H1 (cell line): Measurements from ENCODE around the gene RALGAPA2. TPM values are rescaled to one million over a fixed set of nuclear protein-coding genes. Genes with fewer than 3 reads are reported as not detected.

Experiments
- CTCF ChIA-PET: fragments of 300-600 bp; sonication (Branson Sonifier 250); formaldehyde crosslinking; loops from one replicate; lab custom pipeline; 2021; ENCODE audit not compliant: partially characterized antibody; lab: Charles Lee
- POLR2A ChIA-PET: fragments of 300-600 bp; sonication (Branson Sonifier 250); formaldehyde crosslinking; loops from one replicate; lab custom pipeline; 2021; ENCODE audit warnings: inconsistent platforms; ENCODE audit not compliant: partially characterized antibody; lab: Charles Lee
- DNase-seq, 2 experiments: peaks; one replicate each; pipeline versions ENCODE4 v3.0.0 to v3.0.0-alpha.2; 2010 to 2022; ENCODE audit warnings: low spot score in 2 of 2, low read depth in 1 of 2, mixed read lengths in 1 of 2
- FAIRE-seq: peaks from 2 replicates; lab custom pipeline; 2011; peaks lifted over from hg19 to GRCh38; lab: Jason Lieb, UNC
- H2AFZ ChIP-seq: 2 replicates; pipeline ENCODE4 v1.8.1; 2012; ENCODE audit warnings: low read length, inconsistent platforms
- H2AK5ac ChIP-seq: 2 replicates; pipeline ENCODE4 v1.6.1; 2013; ENCODE audit warnings: low read depth, low read length
- H2BK120ac ChIP-seq: replicated peaks from 2 replicates; pipeline ENCODE3; 2013; ENCODE audit warnings: low read depth, low read length, inconsistent platforms
- H2BK12ac ChIP-seq: 2 replicates; pipeline ENCODE4 v1.6.1; 2013; ENCODE audit warnings: low read depth, low read length
- H2BK15ac ChIP-seq: 2 replicates; pipeline ENCODE4 v1.6.1; 2013; ENCODE audit warnings: low read length
- H2BK20ac ChIP-seq: 2 replicates; pipeline ENCODE4 v1.6.1; 2013; ENCODE audit warnings: low read length
- H2BK5ac ChIP-seq: 2 replicates; pipeline ENCODE4 v1.6.1; 2013; ENCODE audit warnings: low read depth, low read length
- H3K14ac ChIP-seq: 2 replicates; pipeline ENCODE4 v1.6.1; 2013; ENCODE audit warnings: inconsistent platforms; ENCODE audit not compliant: insufficient read length
- H3K18ac ChIP-seq: 2 replicates; pipeline ENCODE4 v1.6.1; 2013; ENCODE audit warnings: low read length; ENCODE audit errors: extremely low read depth
- H3K23ac ChIP-seq: 2 replicates; pipeline ENCODE4 v1.6.1; 2013; ENCODE audit warnings: inconsistent platforms; ENCODE audit not compliant: insufficient read length
- H3K23me2 ChIP-seq: 2 replicates; pipeline ENCODE4 v1.6.1; 2013; ENCODE audit warnings: low read depth, low read length
- H3K27ac ChIP-seq: 2 replicates; pipeline ENCODE4 v1.6.1; 2011; ENCODE audit warnings: low read depth, low read length, inconsistent platforms
- H3K27me3 ChIP-seq, 4 experiments: replicated peaks in 1 of 4; 1 replicate in 1 of 4; 2 replicates in 3 of 4; pipeline versions ENCODE4 v1.6.1 to v1.8.1; 2011 to 2013; ENCODE audit warnings: low read length in 3 of 4, mild to moderate bottlenecking in 3 of 4, inconsistent platforms in 2 of 4, mixed read lengths in 2 of 4, moderate library complexity in 1 of 4; ENCODE audit not compliant: control insufficient read depth in 3 of 4, insufficient read depth in 3 of 4; ENCODE audit errors: extremely low read depth in 1 of 4
- H3K36me3 ChIP-seq, 4 experiments: 2 replicates each; pipeline versions ENCODE4 v1.6.1 to v1.8.1; 2011 to 2013; ENCODE audit warnings: mild to moderate bottlenecking in 4 of 4, low read length in 3 of 4, moderate library complexity in 2 of 4, control low read depth in 1 of 4, inconsistent platforms in 1 of 4; ENCODE audit not compliant: insufficient read depth in 4 of 4, control insufficient read depth in 2 of 4
- H3K4ac ChIP-seq: replicated peaks from 2 replicates; pipeline ENCODE3; 2013; ENCODE audit warnings: low read length, low read depth, mixed read lengths, inconsistent platforms; ENCODE audit not compliant: insufficient read length
- H3K4me1 ChIP-seq, 4 experiments: replicated peaks in 1 of 4; 1 replicate in 1 of 4; 2 replicates in 3 of 4; pipeline versions ENCODE4 v1.6.1 to v1.8.1; 2011 to 2013; ENCODE audit warnings: low read length in 3 of 4, inconsistent platforms in 2 of 4, mixed read lengths in 1 of 4; ENCODE audit not compliant: insufficient read depth in 4 of 4, control insufficient read depth in 3 of 4
- H3K4me2 ChIP-seq, 2 experiments: 2 replicates each; pipeline versions ENCODE4 v1.6.1 to v1.8.1; 2011 to 2013; ENCODE audit warnings: low read depth in 2 of 2, low read length in 2 of 2, control low read depth in 1 of 2, inconsistent platforms in 1 of 2, mild to moderate bottlenecking in 1 of 2; ENCODE audit not compliant: insufficient read depth in 1 of 2
- H3K4me3 ChIP-seq, 4 experiments: fragments of 200-600, 300-600 bp in 1 of 4; sonication (generic), shearing (Covaris generic), sonication (Bioruptor Twin) in 1 of 4; 2 replicates each; pipeline versions ENCODE4 v1.5.1 to v1.8.1; 2011 to 2016; ENCODE audit warnings: low read length in 4 of 4, low read depth in 3 of 4, control low read depth in 2 of 4, inconsistent platforms in 2 of 4, mild to moderate bottlenecking in 2 of 4, mixed read lengths in 1 of 4, moderate library complexity in 1 of 4; ENCODE audit not compliant: insufficient read depth in 2 of 4; ENCODE audit errors: extremely low read depth in 1 of 4
- H3K56ac ChIP-seq: replicated peaks from 2 replicates; pipeline ENCODE3; 2013; ENCODE audit warnings: low read depth, mild to moderate bottlenecking, mixed read lengths, low read length, inconsistent platforms; ENCODE audit not compliant: insufficient read length
- H3K79me1 ChIP-seq: 2 replicates; pipeline ENCODE4 v1.6.1; 2013; ENCODE audit warnings: low read depth, low read length, control low read depth
- H3K79me2 ChIP-seq, 2 experiments: 2 replicates each; pipeline versions ENCODE4 v1.6.1 to v1.8.1; 2012 to 2013; ENCODE audit warnings: low read length in 2 of 2, mild to moderate bottlenecking in 2 of 2, inconsistent platforms in 1 of 2; ENCODE audit not compliant: insufficient read depth in 2 of 2, control insufficient read depth in 1 of 2
- H3K9ac ChIP-seq, 4 experiments: replicated peaks in 1 of 4; 1 replicate in 1 of 4; 2 replicates in 3 of 4; pipeline versions ENCODE4 v1.6.1 to v1.8.1; 2011 to 2013; ENCODE audit warnings: low read depth in 3 of 4, low read length in 3 of 4, control low read depth in 2 of 4, mild to moderate bottlenecking in 2 of 4, moderate library complexity in 2 of 4, inconsistent platforms in 1 of 4; ENCODE audit errors: extremely low read depth in 1 of 4
- H3K9me3 ChIP-seq, 2 experiments: 2 replicates each; pipeline versions ENCODE4 v1.6.1 to v1.8.1; 2012 to 2013; ENCODE audit warnings: mild to moderate bottlenecking in 2 of 2, moderate library complexity in 2 of 2, control low read depth in 1 of 2, inconsistent platforms in 1 of 2, low read depth in 1 of 2, low read length in 1 of 2, mixed read lengths in 1 of 2; ENCODE audit not compliant: insufficient read depth in 2 of 2
- H4K20me1 ChIP-seq, 2 experiments: replicated peaks in 1 of 2; 2 replicates each; pipeline versions ENCODE3 to v1.8.1; 2011 to 2013; ENCODE audit warnings: inconsistent platforms in 2 of 2, low read length in 2 of 2, mild to moderate bottlenecking in 1 of 2; ENCODE audit not compliant: insufficient read depth in 2 of 2, control insufficient read depth in 1 of 2
- H4K5ac ChIP-seq: 2 replicates; pipeline ENCODE4 v1.6.1; 2013; ENCODE audit warnings: low read length, low read depth, mixed read lengths, inconsistent platforms; ENCODE audit not compliant: insufficient read length
- H4K8ac ChIP-seq: 2 replicates; pipeline ENCODE4 v1.8.0; 2013; ENCODE audit warnings: mild to moderate bottlenecking, moderate library complexity, low read length, inconsistent platforms; ENCODE audit not compliant: insufficient read depth; ENCODE audit errors: extremely low read depth
- H4K91ac ChIP-seq: replicated peaks from 2 replicates; pipeline ENCODE3; 2013; ENCODE audit warnings: low read length, mixed read lengths, inconsistent platforms; ENCODE audit not compliant: insufficient read length
- BRCA1 ChIP-seq: IDR thresholded peaks from 2 replicates; pipeline ENCODE4 v1.6.1; 2012; ENCODE audit warnings: low read depth, low read length, improper control_type of control experiment
- EZH2 ChIP-seq: fragments of 200-600 bp; sonication (generic); IDR thresholded peaks from 2 replicates; pipeline ENCODE4 v1.7.1; 2012; ENCODE audit warnings: low read depth, mild to moderate bottlenecking, moderate library complexity, low read length, inconsistent platforms; ENCODE audit not compliant: severe bottlenecking
- KDM4A ChIP-seq: IDR thresholded peaks from one replicate; pipeline ENCODE4 v1.7.1; 2012; ENCODE audit warnings: low read depth, mild to moderate bottlenecking, moderate library complexity, low read length, inconsistent platforms; ENCODE audit not compliant: severe bottlenecking
- MAFK ChIP-seq: IDR thresholded peaks from 2 replicates; pipeline ENCODE4 v1.6.1; 2012; ENCODE audit warnings: low read depth, mild to moderate bottlenecking, improper control_type of control experiment, low read length
- RAD21 ChIP-seq, 2 experiments: IDR thresholded peaks in 1 of 2; conservative IDR thresholded peaks in 1 of 2; 2 replicates each; pipeline ENCODE4 v1.6.1; 2011; ENCODE audit warnings: low read depth in 2 of 2, low read length in 2 of 2, improper control_type of control experiment in 1 of 2, inconsistent platforms in 1 of 2, mild to moderate bottlenecking in 1 of 2, moderate library complexity in 1 of 2
- RNF2 ChIP-seq: fragments of 200-900, 300-1000 bp; sonication (generic); IDR thresholded peaks from 2 replicates; pipeline ENCODE4 v1.7.1; 2016; ENCODE audit warnings: borderline replicate concordance, low read depth, mild to moderate bottlenecking, antibody characterized with exemption, low read length; ENCODE audit not compliant: poor library complexity, severe bottlenecking; ENCODE audit errors: missing control alignments
- TAF1 ChIP-seq: IDR thresholded peaks from 2 replicates; pipeline ENCODE4 v1.6.1; 2011; ENCODE audit warnings: mild to moderate bottlenecking, low read depth, low read length
- USF2 ChIP-seq: IDR thresholded peaks from 2 replicates; pipeline ENCODE4 v1.6.1; 2011; ENCODE audit warnings: low read length, improper control_type of control experiment
- WGBS, 2 experiments: shearing (Covaris generic) in 1 of 2; methylation state at CpG; one replicate each; pipeline versions ENCODE4 v1.1.6 to v1.1.7; 2013 to 2015; ENCODE audit warnings: low lambda C conversion rate in 2 of 2, mixed read lengths in 2 of 2, inconsistent platforms in 1 of 2, low coverage in 1 of 2, missing lambda C conversion rate in 1 of 2; ENCODE audit not compliant: insufficient replicate concordance in 2 of 2, insufficient coverage in 1 of 2, insufficient read length in 1 of 2; ENCODE audit errors: extremely low coverage in 1 of 2, missing lambda C conversion rate in 1 of 2; 5-methylcytosine and 5-hydroxymethylcytosine counted together
- polyA plus RNA-seq, 7 experiments: library from polyadenylated mRNA; depleted of rRNA in 3 of 7; stranded (reverse) in 5 of 7; unstranded in 2 of 7; fragments of >200 nt in 5 of 7; fragments of 200-250 nt in 2 of 7; gene quantifications; 1 replicate in 5 of 7; 2 replicates in 1 of 7; 4 replicates in 1 of 7; pipeline versions ENCODE4 v1.2.1 to v1.2.3, GENCODE V29; 2011 to 2013; ENCODE audit warnings: missing spikeins in 2 of 7, mixed read lengths in 2 of 7
- total RNA-seq: library from RNA; stranded (reverse); fragmentation: NEBNext Ultra II Directional; extraction: Animal tissue kit (Norgen Biotek cat#: 25700); gene quantifications from 2 replicates; pipeline ENCODE4 v1.2.1, GENCODE V29; 2021

Gene RALGAPA2
- total and polyA plus RNA-seq, 2 of the 8 experiments (the other 6 are each of a cell fraction or from before 2014, with no cell fraction given) = 5.1 to 25.5 TPM

GRCh38 chr20:20368418-20369249, 343.8 kb downstream of the RALGAPA2 start:
- no peak overlapping the region for H3K27ac ChIP-seq
- ChIA-PET POLR2A (interaction anchor here (0.7 to 1.3 kb wide), 5 partner anchors 28 to 121 kb away, joined by 3 to 4 read pairs (median 3); no protein-coding TSS in a partner anchor), CTCF (interaction anchor here (0.9 to 1.9 kb wide), 6 partner anchors 10 to 225 kb away, joined by 3 to 7 read pairs (median 4); no protein-coding TSS in a partner anchor)
- no peak overlapping the region for H2BK120ac ChIP-seq
- H3K9ac ChIP-seq = peak overlapping the region in 1 of 4 experiments; percentile 57; a peak in 2 of 7 replicates
- no peak overlapping the region for H3K14ac ChIP-seq
- DNase-seq (peak in 1 of 2 experiments; percentile 72), FAIRE-seq (no peak)
- H4K5ac ChIP-seq = no peak overlapping the region
- H3K4me3 ChIP-seq = peak overlapping the region; percentile 35 to 69 (median 57)
- peaks cover 16 to 48% (median 18%) of the 10 kb centered on the region in 4 experiments for H3K4me1 ChIP-seq
- peaks cover 0 to 1% of the 10 kb centered on the region in 2 experiments for H4K20me1 ChIP-seq
- H3K4me2 ChIP-seq = peak overlapping the region; percentile 84 to 92
- H3K79me1 ChIP-seq = no peaks in the 10 kb centered on the region
- no peaks in the 10 kb centered on the region for H3K36me3 ChIP-seq
- H3K23ac ChIP-seq = no peak overlapping the region
- no peak overlapping the region for H2BK15ac ChIP-seq
- H2AK5ac ChIP-seq = no peak overlapping the region
- WGBS, 2 experiments = 1% methylated on average over 65 of the region's 130 CpGs; no CpG with 5 or more reads in 1 of the 2 experiments
- H3K9me3 ChIP-seq = no peaks in the 10 kb centered on the region
- H4K91ac ChIP-seq = peak overlapping the region; percentile 56
- peaks cover 31 to 86% (median 66%) of the 10 kb centered on the region in 4 experiments for H3K27me3 ChIP-seq
- 0 out of 2 replicates have a peak overlapping the region, but pooled peaks have one; percentile 60 for H2BK12ac ChIP-seq
- H3K18ac ChIP-seq = peak overlapping the region; percentile 83
- H3K79me2 ChIP-seq = no peaks in the 10 kb centered on the region
- no peak overlapping the region for H3K56ac ChIP-seq
- no peak overlapping the region for H2AFZ ChIP-seq
- H3K23me2 ChIP-seq = peaks cover 31% of the 10 kb centered on the region; the same call in 1 of the 2 replicates
- peak overlapping the region; percentile 96 for H4K8ac ChIP-seq
- H2BK5ac ChIP-seq = no peak overlapping the region
- H3K4ac ChIP-seq = no peak overlapping the region
- no peak overlapping the region for H2BK20ac ChIP-seq
- TF ChIP-seq KDM4A (peak; percentile 66), TAF1 (0 out of 2 replicates have a peak, but pooled peaks have one; percentile 18), RAD21 (IDR thresholded peaks at IDR 0.05 in 1 of 2, conservative IDR thresholded peaks at IDR 0.05 in 1 of 2; ENCODE audit: low read depth in 2 of 2, low read length in 2 of 2) (0 out of 4 replicates have a peak, but pooled peaks of 1 of the 2 experiments have one; percentile 1), RNF2 (peak; percentile 44), EZH2 (peak; percentile 70), BRCA1 (no peak), USF2 (no peak), MAFK (no peak)
